Type B pancreatic cell (in vitro differentiated cells): ENCODE results near the gene THAP6. TPM values are rescaled to one million over a fixed set of nuclear protein-coding genes. Genes with fewer than 3 reads are reported as not detected.
"Not testable (repeated sequence)": the region's sequence is repeated elsewhere in the genome, so short reads cannot be mapped to it uniquely, and the experiment has no call there.

Source experiments
- DNase-seq: peaks from one replicate; pipeline ENCODE4 v3.0.0; 2021; ENCODE audit warnings: mixed read lengths; ENCODE audit not compliant: unreplicated experiment; ENCODE audit errors: extremely low spot score
- H3K27ac Mint-ChIP-seq: 2 replicates; pipeline ENCODE4 v1.8.0; 2021; ENCODE audit warnings: mild to moderate bottlenecking, mixed read lengths
- H3K27me3 Mint-ChIP-seq: 2 replicates; pipeline ENCODE4 v1.8.0; 2021; ENCODE audit warnings: mixed read lengths
- H3K36me3 Mint-ChIP-seq: 2 replicates; pipeline ENCODE4 v1.8.0; 2021; ENCODE audit warnings: mixed read lengths
- H3K4me1 Mint-ChIP-seq: one replicate; pipeline ENCODE4 v1.8.0; 2021; ENCODE audit warnings: mixed read lengths; ENCODE audit not compliant: unreplicated experiment
- H3K4me3 Mint-ChIP-seq: 2 replicates; pipeline ENCODE4 v1.8.0; 2021; ENCODE audit warnings: mild to moderate bottlenecking, mixed read lengths
- H3K9me3 Mint-ChIP-seq: 2 replicates; pipeline ENCODE4 v1.8.0; 2021; ENCODE audit warnings: mixed read lengths
- total RNA-seq: library from RNA; stranded (reverse); gene quantifications from 2 replicates; pipeline ENCODE4 v1.2.1, GENCODE V29; 2021; ENCODE audit warnings: low replicate concordance
- TF ChIP-seq, protein P1 (sequence below): fragments of 200-600 bp; sonication (generic); conservative IDR thresholded peaks from 2 replicates; pipeline ENCODE4 v1.5.0; 2021; ENCODE audit warnings: antibody characterized with exemption, mild to moderate bottlenecking

The THAP6 gene
- total RNA-seq, 1 donor from 2014 or later = 19.1 TPM

DNA sequence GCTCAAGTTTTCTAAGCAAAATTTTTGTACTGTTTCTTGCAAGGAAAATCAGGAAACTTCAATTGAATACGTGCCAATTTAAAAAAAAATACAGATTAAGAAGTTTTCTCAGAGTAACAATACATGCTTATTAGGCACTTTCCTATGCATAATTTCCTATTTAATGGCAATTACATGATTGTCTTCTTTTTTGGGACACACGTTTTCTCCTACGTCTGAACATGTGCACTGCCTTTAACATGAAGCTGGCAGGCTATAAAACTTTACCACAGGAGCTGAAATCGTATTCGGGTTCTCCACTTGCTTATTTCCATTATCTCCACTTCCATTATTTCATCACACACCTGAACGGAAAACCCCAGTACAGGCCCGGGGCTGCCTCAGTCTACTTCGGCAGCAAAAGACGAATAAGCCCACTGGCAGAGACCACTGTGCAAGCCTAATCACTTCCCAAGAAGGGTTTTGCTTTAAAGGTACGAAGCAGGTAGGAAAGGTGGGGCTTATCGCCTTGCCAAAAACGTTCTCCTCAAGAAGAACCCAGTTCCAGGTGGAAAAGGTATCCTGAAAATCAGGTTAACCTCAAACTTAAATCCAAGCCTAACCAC lies 645 bp upstream of the THAP6 start:
- no peak for DNase-seq
- no peaks in the 10 kb centered on the region for H3K9me3 Mint-ChIP-seq
- no peak overlapping the region for H3K4me3 Mint-ChIP-seq
- TF ChIP-seq, protein P1, sequence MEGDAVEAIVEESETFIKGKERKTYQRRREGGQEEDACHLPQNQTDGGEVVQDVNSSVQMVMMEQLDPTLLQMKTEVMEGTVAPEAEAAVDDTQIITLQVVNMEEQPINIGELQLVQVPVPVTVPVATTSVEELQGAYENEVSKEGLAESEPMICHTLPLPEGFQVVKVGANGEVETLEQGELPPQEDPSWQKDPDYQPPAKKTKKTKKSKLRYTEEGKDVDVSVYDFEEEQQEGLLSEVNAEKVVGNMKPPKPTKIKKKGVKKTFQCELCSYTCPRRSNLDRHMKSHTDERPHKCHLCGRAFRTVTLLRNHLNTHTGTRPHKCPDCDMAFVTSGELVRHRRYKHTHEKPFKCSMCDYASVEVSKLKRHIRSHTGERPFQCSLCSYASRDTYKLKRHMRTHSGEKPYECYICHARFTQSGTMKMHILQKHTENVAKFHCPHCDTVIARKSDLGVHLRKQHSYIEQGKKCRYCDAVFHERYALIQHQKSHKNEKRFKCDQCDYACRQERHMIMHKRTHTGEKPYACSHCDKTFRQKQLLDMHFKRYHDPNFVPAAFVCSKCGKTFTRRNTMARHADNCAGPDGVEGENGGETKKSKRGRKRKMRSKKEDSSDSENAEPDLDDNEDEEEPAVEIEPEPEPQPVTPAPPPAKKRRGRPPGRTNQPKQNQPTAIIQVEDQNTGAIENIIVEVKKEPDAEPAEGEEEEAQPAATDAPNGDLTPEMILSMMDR = no peak
- no peaks in the 10 kb centered on the region for H3K27me3 Mint-ChIP-seq
- H3K4me1 Mint-ChIP-seq = peaks cover 16% of the 10 kb centered on the region
- H3K27ac Mint-ChIP-seq = peak overlapping the region; percentile 98
- peaks cover 15% of the 10 kb centered on the region for H3K36me3 Mint-ChIP-seq

DNA sequence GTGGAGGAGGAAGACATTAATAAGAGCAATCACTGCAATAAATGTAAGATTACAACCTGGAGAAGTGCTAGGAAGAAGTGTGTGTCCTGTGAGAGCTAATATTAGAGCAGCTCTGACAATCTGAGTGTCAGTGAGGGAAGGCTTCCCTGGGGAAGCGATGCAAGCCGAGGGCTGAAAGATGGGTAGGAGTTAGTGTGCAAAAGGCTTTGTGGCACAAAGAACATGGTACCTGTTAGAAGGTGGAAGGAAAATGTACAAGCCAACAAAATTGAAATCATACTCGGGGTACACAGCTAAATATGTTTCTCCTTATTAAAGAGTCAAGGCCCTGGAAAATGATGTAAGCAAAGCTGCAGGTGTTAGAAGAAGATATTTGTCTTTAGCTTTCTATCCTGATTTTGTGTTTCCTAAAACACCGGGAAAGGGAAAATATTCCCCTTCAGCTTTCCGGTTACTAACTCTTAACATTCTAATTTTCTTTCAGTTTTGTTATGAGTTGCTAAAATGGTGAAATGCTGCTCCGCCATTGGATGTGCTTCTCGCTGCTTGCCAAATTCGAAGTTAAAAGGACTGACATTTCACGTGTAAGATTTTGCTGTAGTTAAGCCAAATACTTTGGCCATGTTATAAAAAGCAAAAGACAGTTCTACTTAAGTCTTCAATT lies 808 bp downstream of the THAP6 start:
- Mint-ChIP-seq H3K27ac (peak overlapping the region; percentile 98), H3K9me3 (no peaks in the 10 kb centered on the region), H3K36me3 (peaks cover 26% of the 10 kb centered on the region), H3K27me3 (no peaks in the 10 kb centered on the region), H3K4me3 (no peak overlapping the region), H3K4me1 (peaks cover 7% of the 10 kb centered on the region)
- DNase-seq = no peak
- TF ChIP-seq, protein P1 = no peak

DNA sequence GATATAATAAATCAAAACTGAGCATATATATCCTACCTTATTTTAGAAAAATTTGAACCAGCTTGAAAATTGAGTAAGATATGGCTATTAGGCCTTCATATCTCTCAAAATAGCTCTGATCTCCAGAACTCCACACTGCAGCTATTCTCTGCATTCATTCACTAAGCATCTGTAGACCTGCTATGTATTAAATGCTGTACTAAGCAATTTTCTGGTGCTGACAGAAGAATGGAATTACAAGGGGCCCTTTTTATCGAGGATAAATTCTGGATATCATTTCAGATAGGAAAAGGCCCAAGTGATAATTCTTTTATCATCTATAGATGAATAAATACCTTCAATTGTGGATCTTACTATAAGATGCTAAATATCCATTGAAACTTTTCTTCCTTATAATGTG lies 1.9 kb downstream of the THAP6 start:
- TF ChIP-seq, protein P1 = no peak
- Mint-ChIP-seq H3K4me1 (peaks cover 6% of the 10 kb centered on the region), H3K36me3 (peaks cover 29% of the 10 kb centered on the region), H3K4me3 (peak overlapping the region; percentile 12), H3K27me3 (no peaks in the 10 kb centered on the region), H3K27ac (no peak overlapping the region), H3K9me3 (no peaks in the 10 kb centered on the region)
- no peak for DNase-seq

DNA sequence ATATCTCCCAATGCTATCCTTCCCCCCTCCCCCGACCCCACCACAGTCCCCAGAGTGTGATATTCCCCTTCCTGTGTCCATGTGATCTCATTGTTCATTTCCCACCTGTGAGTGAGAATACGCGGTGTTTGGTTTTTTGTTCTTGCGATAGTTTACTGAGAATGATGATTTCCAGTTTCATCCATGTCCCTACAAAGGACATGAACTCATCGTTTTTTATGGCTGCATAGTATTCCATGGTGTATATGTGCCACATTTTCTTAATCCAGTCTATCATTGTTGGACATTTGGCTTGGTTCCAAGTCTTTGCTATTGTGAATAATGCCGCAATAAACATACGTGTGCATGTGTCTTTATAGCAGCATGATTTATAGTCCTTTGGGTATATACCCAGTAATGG lies 5.2 kb downstream of the THAP6 start:
- H3K36me3 Mint-ChIP-seq = peaks cover 42% of the 10 kb centered on the region
- H3K27me3 Mint-ChIP-seq, H3K9me3 Mint-ChIP-seq, H3K4me3 Mint-ChIP-seq, DNase-seq, H3K27ac Mint-ChIP-seq, H3K4me1 Mint-ChIP-seq: not testable (repeated sequence)

DNA sequence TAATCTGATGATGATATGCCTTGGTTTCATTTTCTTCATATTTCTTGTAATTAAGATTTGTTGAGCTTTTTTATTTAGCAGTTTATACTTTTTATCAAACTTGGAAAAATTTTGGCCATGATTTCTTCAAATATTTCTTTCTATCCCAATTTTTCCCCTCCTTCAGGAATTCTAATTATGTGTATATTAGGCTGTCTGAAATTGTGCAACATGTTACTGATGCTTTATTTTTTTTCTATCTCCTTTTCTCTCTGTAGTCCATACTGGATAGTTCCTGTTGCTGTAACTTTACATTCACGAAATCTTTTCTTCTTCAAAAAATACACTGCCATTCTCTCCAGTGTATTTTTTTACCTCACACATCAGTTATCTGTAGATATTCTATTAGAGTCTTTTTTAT lies 10.8 kb downstream of the THAP6 start:
- TF ChIP-seq, protein P1 = no peak
- Mint-ChIP-seq H3K27ac (no peak overlapping the region), H3K27me3 (no peaks in the 10 kb centered on the region), H3K4me3 (no peak overlapping the region), H3K4me1 (no peaks in the 10 kb centered on the region), H3K9me3 (no peaks in the 10 kb centered on the region), H3K36me3 (peaks cover 40% of the 10 kb centered on the region)
- no peak for DNase-seq

DNA sequence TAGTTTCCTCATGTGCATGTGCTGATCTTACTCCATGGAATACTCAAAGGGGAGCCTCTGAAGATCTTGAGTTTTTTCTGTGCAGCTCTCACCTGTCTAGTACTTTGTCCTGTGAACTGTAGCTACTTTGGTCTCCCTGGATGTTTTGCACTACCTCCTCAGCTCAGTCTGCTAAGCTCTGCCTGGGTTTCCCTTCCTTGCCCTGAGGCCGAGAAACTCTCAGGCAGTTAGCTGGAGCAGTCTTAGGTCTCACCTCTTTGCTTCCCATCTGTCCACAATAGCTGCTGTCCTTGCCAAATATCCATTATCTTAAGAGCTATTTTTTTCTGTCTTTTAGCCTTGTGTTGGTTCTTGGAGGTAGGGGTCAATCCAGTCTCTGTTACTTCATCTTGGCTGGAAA lies 11.6 kb downstream of the THAP6 start:
- H3K36me3 Mint-ChIP-seq = peaks cover 40% of the 10 kb centered on the region
- no peak for DNase-seq
- no peaks in the 10 kb centered on the region for H3K9me3 Mint-ChIP-seq
- H3K27ac Mint-ChIP-seq = no peak overlapping the region
- TF ChIP-seq, protein P1 = no peak
- no peaks in the 10 kb centered on the region for H3K27me3 Mint-ChIP-seq
- no peaks in the 10 kb centered on the region for H3K4me1 Mint-ChIP-seq
- H3K4me3 Mint-ChIP-seq = no peak overlapping the region
